HUES64 (cell line): ENCODE data around the gene FADS3.
A peak's percentile ranks its signal among the peaks of the same experiment; 100 is the strongest.
"Not testable (repeated sequence)": the region's sequence is repeated elsewhere in the genome, so short reads cannot be mapped to it uniquely, and the experiment has no call there.

Experiments
- H3K27ac ChIP-seq: 2 replicates; pipeline ENCODE4 v1.7.0; 2013; ENCODE audit warnings: low read depth, low read length, inconsistent platforms
- H3K27me3 ChIP-seq: 2 replicates; pipeline ENCODE4 v1.6.1; 2013; ENCODE audit warnings: mild to moderate bottlenecking, low read length; ENCODE audit not compliant: insufficient read depth
- H3K36me3 ChIP-seq: 2 replicates; pipeline ENCODE4 v1.6.1; 2013; ENCODE audit warnings: mild to moderate bottlenecking, low read length; ENCODE audit not compliant: insufficient read depth
- H3K4me1 ChIP-seq: 2 replicates; pipeline ENCODE4 v1.6.1; 2013; ENCODE audit warnings: mild to moderate bottlenecking, low read length, moderate library complexity; ENCODE audit not compliant: insufficient read depth
- H3K4me3 ChIP-seq: 2 replicates; pipeline ENCODE4 v1.5.1; 2013; ENCODE audit warnings: mild to moderate bottlenecking, low read length, moderate library complexity
- H3K9ac ChIP-seq: 2 replicates; pipeline ENCODE4 v1.6.1; 2013; ENCODE audit warnings: mild to moderate bottlenecking, low read depth, low read length
- H3K9me3 ChIP-seq: 2 replicates; pipeline ENCODE4 v1.6.1; 2013; ENCODE audit warnings: low read depth, low read length; ENCODE audit not compliant: insufficient read depth
- whole genome bisulfite sequencing: fragments of 150-250, 120-280 bp; methylation state at CpG from one replicate; pipeline ENCODE4 v1.1.7; 2013; ENCODE audit warnings: missing lambda C conversion rate; 5-methylcytosine and 5-hydroxymethylcytosine counted together

FADS3 gene

DNA sequence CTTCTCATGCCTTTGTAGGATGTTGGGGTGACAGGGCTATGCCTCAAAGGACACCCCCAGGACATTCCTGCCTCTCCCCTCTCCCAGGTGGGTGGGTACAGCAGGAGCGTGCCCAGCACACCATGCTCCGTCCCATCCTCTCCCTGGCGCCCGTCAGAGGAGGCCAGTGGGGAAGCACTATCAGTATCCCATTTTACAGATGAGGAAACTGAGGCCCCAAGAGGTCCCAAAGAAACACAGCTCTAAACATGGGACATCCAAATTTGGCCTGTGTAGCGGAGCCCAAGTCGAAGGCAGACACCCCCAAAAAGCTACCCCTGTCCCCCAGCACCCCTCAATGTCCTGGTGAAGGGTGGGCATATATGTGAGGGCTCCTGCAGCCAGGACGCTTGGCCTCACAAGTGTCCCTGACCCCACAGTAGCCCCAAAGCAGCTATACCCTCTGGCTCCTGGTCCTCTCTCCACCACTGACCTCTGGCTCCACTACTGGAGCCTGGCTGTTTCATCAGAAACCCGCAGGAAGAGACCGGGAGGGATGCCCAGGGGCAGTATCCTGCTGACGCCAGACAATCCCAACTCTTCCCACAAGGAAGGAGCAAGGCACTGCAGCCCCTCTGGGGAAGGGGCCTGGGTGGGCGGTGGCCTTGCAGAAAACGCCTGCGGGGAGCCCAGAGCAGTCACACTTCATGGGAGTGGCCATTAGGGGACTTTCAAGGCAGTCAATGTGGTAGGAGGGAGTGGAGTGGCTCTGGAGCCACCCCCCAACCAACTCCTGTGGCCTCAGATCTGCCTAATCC is 5.4 kb downstream of the FADS3 start:
- H3K27ac ChIP-seq = no peak overlapping the region
- WGBS = 88% methylated on average over 13 of the region's 13 CpGs
- H3K4me1 ChIP-seq = peaks cover 18% of the 10 kb centered on the region; the same call in 1 of the 2 replicates

DNA sequence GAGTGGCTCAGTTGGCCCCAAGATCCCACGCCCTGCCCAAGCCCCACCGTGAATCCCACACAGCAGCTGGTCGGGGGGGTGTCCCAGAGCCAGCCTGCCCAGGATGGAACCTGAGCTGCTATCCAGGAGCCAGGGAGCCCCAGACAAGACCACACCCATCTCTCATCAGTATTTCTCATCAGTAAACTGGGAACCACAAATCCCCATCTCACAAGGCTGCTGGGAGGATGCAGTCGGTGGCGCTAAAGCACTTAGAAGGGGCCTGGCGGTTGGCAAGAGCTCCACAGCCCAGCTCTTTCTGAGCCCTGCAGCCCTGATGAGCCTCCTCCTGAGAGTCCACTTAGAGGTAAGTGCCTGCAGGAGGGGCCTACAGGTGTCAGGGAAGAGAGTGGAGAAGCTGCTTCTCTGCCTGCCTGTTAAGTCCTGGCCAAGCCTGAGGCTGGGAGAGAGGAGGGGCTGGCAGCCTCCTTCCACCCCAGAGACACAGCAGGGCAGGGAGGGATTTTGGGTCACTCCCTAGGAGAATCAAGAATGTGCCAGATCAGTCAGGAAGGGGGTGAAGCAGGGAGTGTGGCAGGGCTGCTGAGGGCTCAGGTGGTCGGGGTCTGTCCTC is 6.1 kb downstream of the FADS3 start:
- Histone ChIP-seq H3K9ac (no peak overlapping the region), H3K27ac (no peak overlapping the region), H3K27me3 (no peaks in the 10 kb centered on the region), H3K36me3 (no peaks in the 10 kb centered on the region), H3K4me3 (no peak overlapping the region), H3K4me1 (peaks cover 20% of the 10 kb centered on the region; the same call in 1 of the 2 replicates), H3K9me3 (no peaks in the 10 kb centered on the region)
- WGBS = 83% methylated on average over 7 of the region's 7 CpGs

More for the DNA sequence above, 5.4 kb downstream of the FADS3 start:
- Histone ChIP-seq H3K9me3 (no peaks in the 10 kb centered on the region), H3K4me3 (no peak overlapping the region), H3K36me3 (no peaks in the 10 kb centered on the region), H3K9ac (no peak overlapping the region), H3K27me3 (no peaks in the 10 kb centered on the region; the same call in 1 of the 2 replicates)

DNA sequence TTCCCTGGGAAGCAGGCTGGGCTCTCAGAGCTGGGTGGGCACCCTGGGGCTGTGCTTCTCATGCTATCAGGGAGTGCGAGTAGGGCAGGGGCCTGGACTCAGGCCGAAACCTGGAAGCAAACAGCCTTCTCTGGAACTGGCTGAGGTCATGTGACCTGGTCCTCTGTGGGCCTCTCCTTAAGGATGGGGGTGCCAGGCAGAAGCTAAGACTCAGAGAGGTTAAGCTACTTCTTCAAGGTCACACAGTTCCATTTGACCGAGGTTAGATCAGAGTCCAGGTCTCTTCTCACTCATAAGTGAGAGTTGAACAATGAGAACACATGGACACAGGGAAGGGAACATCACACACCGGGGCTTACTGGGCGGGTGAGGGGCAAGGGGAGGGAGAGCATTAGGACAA is 7.4 kb downstream of the FADS3 start:
- WGBS = 89% methylated on average over 5 of the region's 5 CpGs
- H3K9ac ChIP-seq = no peak overlapping the region
- no peak overlapping the region for H3K4me3 ChIP-seq
- no peak overlapping the region for H3K27ac ChIP-seq
- H3K36me3 ChIP-seq = no peaks in the 10 kb centered on the region
- no peaks in the 10 kb centered on the region for H3K27me3 ChIP-seq
- peaks cover 25% of the 10 kb centered on the region; the same call in 1 of the 2 replicates for H3K4me1 ChIP-seq
- no peaks in the 10 kb centered on the region for H3K9me3 ChIP-seq

DNA sequence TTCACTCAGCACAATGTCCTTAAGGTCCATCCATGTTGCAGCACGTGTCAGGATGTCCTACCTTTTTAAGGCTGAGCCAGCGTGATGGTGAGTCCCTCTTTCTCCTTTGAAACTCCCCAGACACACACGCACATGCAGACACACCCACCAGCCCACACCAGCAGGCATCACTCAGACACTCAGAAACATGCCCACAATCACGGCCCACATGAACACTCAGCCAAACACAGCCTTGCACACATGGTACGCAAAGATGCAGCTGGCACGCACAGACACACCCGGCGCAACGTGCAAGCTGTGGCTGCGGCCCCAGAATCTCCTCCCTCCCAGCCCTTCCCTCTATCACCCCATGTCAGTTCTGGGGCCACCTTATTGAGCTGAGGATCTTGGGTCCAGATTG is 8.0 kb downstream of the FADS3 start:
- no peak overlapping the region for H3K9ac ChIP-seq

DNA sequence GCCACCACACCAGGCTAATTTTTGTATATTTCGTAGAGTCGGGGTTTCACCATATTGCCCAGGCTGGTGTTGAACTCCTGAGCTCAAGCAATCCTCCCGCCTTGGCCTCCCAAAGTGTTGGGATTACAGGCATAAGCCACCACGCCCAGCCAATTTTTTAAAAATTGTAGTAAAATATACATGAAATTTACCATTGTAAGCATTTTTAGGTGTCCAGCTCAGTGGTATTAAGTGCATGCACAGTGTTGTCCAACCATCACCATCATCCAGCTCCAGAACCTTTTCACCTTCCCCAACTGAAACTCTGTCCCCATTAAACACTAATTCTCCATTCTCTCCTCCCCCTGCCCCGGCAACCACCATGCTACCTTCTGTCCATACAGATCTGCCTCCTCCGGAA is 8.5 kb downstream of the FADS3 start:
- Histone ChIP-seq H3K9ac (no peak overlapping the region), H3K27ac (no peak overlapping the region), H3K4me3 (no peak overlapping the region), H3K27me3 (no peaks in the 10 kb centered on the region), H3K4me1 (peaks cover 25% of the 10 kb centered on the region; the same call in 1 of the 2 replicates), H3K36me3 (no peaks in the 10 kb centered on the region), H3K9me3 (no peaks in the 10 kb centered on the region)
- WGBS = 81% methylated on average over 5 of the region's 6 CpGs

More for the DNA sequence above, 8.0 kb downstream of the FADS3 start:
- peaks cover 25% of the 10 kb centered on the region; the same call in 1 of the 2 replicates for H3K4me1 ChIP-seq
- H3K4me3 ChIP-seq = no peak overlapping the region
- no peaks in the 10 kb centered on the region for H3K27me3 ChIP-seq
- H3K27ac ChIP-seq = no peak overlapping the region
- no peaks in the 10 kb centered on the region for H3K9me3 ChIP-seq
- H3K36me3 ChIP-seq = no peaks in the 10 kb centered on the region
- 93% methylated on average over 10 of the region's 10 CpGs for WGBS

DNA sequence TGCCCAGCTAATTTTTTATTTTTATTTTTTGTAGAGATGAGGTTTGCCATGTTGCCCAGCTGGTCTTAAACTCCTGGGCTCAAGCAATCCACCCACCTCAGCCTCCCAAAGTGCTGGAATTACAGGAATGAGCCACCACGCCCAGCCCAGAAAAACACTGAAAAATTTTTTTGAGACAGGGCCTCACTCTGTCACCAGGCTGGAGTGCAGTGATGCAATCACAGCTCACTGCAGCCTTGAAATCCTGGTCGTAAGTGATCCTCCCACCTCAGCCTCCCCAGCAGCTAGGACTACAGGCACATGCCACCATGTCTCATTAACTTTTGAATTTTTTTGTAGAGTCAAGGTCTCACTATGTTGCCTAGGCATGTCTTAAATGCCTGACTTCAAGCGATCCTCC is 9.1 kb downstream of the FADS3 start:
- not testable (repeated sequence) for H3K9ac ChIP-seq, H3K27me3 ChIP-seq, H3K36me3 ChIP-seq, H3K27ac ChIP-seq, H3K4me3 ChIP-seq, H3K9me3 ChIP-seq
- H3K4me1 ChIP-seq = peaks cover 25% of the 10 kb centered on the region; the same call in 1 of the 2 replicates
- WGBS = 95% methylated on average over 3 of the region's 3 CpGs

DNA sequence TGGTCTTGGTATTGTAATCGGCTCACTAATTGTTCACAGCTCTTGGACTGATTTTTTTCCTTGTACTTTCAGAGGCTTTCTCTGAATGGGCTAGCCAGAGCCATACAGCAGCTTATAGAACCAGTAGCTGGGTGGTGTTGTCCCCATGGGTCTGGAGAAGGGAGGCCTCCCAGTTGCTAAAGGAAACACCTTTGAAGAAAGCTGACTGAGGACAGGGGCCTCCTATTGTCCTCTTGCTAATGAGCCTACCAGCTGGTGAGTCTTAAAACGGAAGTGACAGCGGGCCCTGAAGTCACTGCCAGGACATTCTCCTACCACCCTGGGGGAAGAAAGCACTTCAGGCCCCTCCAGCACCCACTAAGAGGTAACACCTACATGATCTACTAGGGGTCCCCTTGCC is 9.9 kb downstream of the FADS3 start:
- peaks cover 25% of the 10 kb centered on the region; the same call in 1 of the 2 replicates for H3K4me1 ChIP-seq
- peak overlapping the region; percentile 46; the same call in 1 of the 2 replicates for H3K27ac ChIP-seq

DNA sequence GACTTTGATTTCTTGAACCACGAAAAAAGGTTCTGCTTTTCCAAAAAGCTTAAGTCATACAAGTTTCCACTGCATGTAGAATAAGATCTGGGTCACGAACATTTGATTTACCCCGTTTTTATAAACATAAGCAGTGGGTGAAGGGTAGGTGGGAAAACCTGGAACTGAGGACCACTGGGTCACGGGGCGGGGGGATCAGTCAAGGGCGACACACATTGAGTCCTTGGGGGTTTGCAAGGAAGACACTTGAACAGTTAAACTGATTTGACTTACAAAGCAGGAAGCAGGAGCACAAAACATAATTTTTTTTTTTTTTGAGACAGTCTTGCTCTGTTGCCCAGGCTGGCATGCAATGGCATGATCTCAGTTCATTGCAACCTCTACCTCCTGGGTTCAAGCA is 10.9 kb downstream of the FADS3 start:
- H3K9ac ChIP-seq = no peak overlapping the region
- no peaks in the 10 kb centered on the region for H3K36me3 ChIP-seq

More for the DNA sequence above, 9.9 kb downstream of the FADS3 start:
- 31% methylated on average over 3 of the region's 3 CpGs for WGBS
- Histone ChIP-seq H3K9me3 (no peaks in the 10 kb centered on the region), H3K36me3 (no peaks in the 10 kb centered on the region), H3K4me3 (no peak overlapping the region), H3K9ac (no peak overlapping the region), H3K27me3 (no peaks in the 10 kb centered on the region)

DNA sequence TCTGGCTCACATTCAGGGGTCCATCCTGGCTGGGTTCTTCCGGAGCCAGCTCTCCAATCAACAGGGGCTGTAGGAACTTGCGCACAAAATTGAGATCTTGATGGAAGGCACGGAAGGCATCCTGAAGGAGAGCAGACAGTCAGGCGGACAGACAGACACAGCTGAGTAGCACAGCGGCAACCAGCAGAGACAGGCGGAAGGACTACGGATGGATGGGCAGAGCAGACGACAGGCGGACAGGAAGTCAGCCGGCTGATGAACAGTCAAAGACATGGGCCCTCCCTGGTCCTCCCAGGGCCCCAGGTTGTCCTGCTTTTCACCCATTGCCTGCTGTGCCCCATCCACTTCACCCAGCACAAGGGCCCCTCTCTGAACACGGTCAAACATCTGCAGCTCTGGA is 11.3 kb downstream of the FADS3 start:
- WGBS = 92% methylated on average over 11 of the region's 11 CpGs
- no peak overlapping the region for H3K4me3 ChIP-seq
- H3K9ac ChIP-seq = no peak overlapping the region
- H3K9me3 ChIP-seq = no peaks in the 10 kb centered on the region
- no peaks in the 10 kb centered on the region for H3K27me3 ChIP-seq
- H3K36me3 ChIP-seq = no peaks in the 10 kb centered on the region
- peaks cover 21% of the 10 kb centered on the region; the same call in 1 of the 2 replicates for H3K4me1 ChIP-seq
- H3K27ac ChIP-seq = no peak overlapping the region

More for the DNA sequence above, 10.9 kb downstream of the FADS3 start:
- no peak overlapping the region for H3K4me3 ChIP-seq
- peaks cover 23% of the 10 kb centered on the region; the same call in 1 of the 2 replicates for H3K4me1 ChIP-seq
- no peaks in the 10 kb centered on the region for H3K27me3 ChIP-seq
- H3K27ac ChIP-seq = no peak overlapping the region
- H3K9me3 ChIP-seq = no peaks in the 10 kb centered on the region
- 94% methylated on average over 6 of the region's 6 CpGs for whole genome bisulfite sequencing

DNA sequence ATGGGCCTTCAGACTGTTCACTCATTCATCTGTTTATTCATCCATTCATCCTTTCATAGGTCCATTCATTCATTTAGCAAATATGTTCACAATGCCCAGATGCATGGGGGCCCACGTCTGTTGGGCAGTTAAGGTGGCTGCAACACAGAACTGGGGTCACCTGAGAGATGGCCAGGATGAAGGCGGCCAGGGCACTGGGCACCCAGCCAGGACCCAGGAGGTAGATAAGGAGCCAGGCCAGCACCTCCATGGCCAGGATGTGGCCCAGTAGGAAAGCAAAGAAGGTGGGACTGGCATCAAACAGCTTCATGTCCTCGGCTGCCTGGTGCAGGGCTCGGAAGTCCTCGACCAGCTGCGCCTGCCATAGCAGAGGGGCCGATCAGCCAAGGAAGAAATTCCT is 12.2 kb downstream of the FADS3 start:
- Histone ChIP-seq H3K9ac (no peak overlapping the region), H3K27ac (no peak overlapping the region), H3K36me3 (no peaks in the 10 kb centered on the region), H3K4me1 (peaks cover 21% of the 10 kb centered on the region; the same call in 1 of the 2 replicates), H3K27me3 (no peaks in the 10 kb centered on the region), H3K4me3 (no peak overlapping the region), H3K9me3 (no peaks in the 10 kb centered on the region)
- 84% methylated on average over 7 of the region's 7 CpGs for WGBS

DNA sequence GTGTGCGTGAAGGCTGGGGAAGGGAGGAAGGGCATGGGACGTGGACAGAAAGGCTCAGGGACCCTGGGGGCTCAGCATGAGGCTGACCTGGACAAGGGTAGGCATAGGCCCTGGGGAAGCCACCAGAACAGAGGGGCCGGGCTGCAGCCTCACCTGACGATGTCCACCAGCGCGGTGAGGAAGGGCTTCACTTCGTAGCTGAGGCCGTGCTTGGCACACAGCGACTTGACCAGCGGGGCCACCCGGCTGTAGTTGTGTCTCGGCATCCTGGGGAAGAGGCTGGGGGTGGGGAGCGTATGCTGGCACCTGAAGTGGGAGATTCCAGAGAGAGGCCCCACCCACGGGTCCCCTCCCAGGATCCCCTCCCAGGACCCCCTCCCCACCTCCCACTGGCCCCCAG is 15.6 kb downstream of the FADS3 start:
- Histone ChIP-seq H3K36me3 (no peaks in the 10 kb centered on the region), H3K9me3 (no peaks in the 10 kb centered on the region), H3K4me3 (no peak overlapping the region), H3K27me3 (peaks cover 12% of the 10 kb centered on the region), H3K4me1 (peaks cover 13% of the 10 kb centered on the region; the same call in 1 of the 2 replicates), H3K9ac (no peak overlapping the region), H3K27ac (no peak overlapping the region)
- 86% methylated on average over 14 of the region's 14 CpGs for WGBS
